Hippocampal formation (tissue), 2 donors: ENCODE results near the gene POLR3A.
A peak's percentile ranks its signal among the peaks of the same experiment; 100 is the strongest.

Experiments
- DNase-seq, 2 donors: peaks; one replicate each; lab custom pipeline; 2025; lab: John Stamatoyannopoulos, UW

POLR3A gene

GRCh38 chr10:77944519-77944918 is 84.8 kb downstream of the POLR3A start:
- DNase-seq, result no peak

- no peak for DNase-seq
Observed at GRCh38 chr10:77943121-77943901, 86.0 kb downstream of the POLR3A start.

- DNase-seq, result no peak
Observed at GRCh38 chr10:77941790-77942189, 87.5 kb downstream of the POLR3A start.

GRCh38 chr10:77940627-77941026 is 88.7 kb downstream of the POLR3A start:
- DNase-seq, result no peak

GRCh38 chr10:77940225-77940624 is 89.1 kb downstream of the POLR3A start:
- no peak for DNase-seq

- DNase-seq, result no peak
Observed at GRCh38 chr10:77939561-77940001, 89.7 kb downstream of the POLR3A start.

- DNase-seq, result no peak
Observed at GRCh38 chr10:77936697-77937567, 92.4 kb downstream of the POLR3A start.

GRCh38 chr10:77932016-77932715 is 97.1 kb downstream of the POLR3A start:
- DNase-seq, result no peak

- DNase-seq, result peak in 1 of 2 donors; percentile 26
Observed at GRCh38 chr10:77927402-77928246, 101.7 kb downstream of the POLR3A start.

- DNase-seq, result peak; percentile 50 to 53
Observed at GRCh38 chr10:77926566-77927401, 102.5 kb downstream of the POLR3A start, which contains the start of gene DLG5. Gene DLG5, minus strand, starts transcription at chr10:77926755. Its CDS starts 235 bp downstream, at chr10:77926520.

- DNase-seq, result peak in 1 of 2 donors; percentile 43
Observed at GRCh38 chr10:77925795-77926565, 103.3 kb downstream of the POLR3A start.

- peak; percentile 20 to 37 for DNase-seq
Observed at GRCh38 chr10:77925410-77925794, 103.9 kb downstream of the POLR3A start.

GRCh38 chr10:77922566-77923179 is 106.6 kb downstream of the POLR3A start:
- DNase-seq, result no peak

GRCh38 chr10:77922055-77922454 is 107.3 kb downstream of the POLR3A start:
- no peak for DNase-seq

GRCh38 chr10:77921395-77921794 is 107.9 kb downstream of the POLR3A start:
- DNase-seq, result no peak

- DNase-seq, result no peak
Observed at GRCh38 chr10:77920495-77920894, 108.8 kb downstream of the POLR3A start.

- DNase-seq, result no peak
Observed at GRCh38 chr10:77919713-77920108, 109.6 kb downstream of the POLR3A start.
